HEK293T (cell line): Measurements from ENCODE around the gene KHDC1L.

ENCODE experiments used
- FOXK2 ChIP-seq: fragments of 450-650 bp; IDR thresholded peaks from 2 replicates; pipeline ENCODE4 v1.6.1; 2016; ENCODE audit warnings: mild to moderate bottlenecking
- FOXM1 ChIP-seq: fragments of 450-650 bp; IDR thresholded peaks from 2 replicates; pipeline ENCODE4 v1.6.1; 2017; ENCODE audit warnings: mild to moderate bottlenecking, borderline replicate concordance
- HDGF ChIP-seq: fragments of 450-650 bp; IDR thresholded peaks from 2 replicates; pipeline ENCODE4 v1.6.1; 2017; ENCODE audit warnings: antibody characterized with exemption, borderline replicate concordance
- L3MBTL2 ChIP-seq: fragments of 450-650 bp; conservative IDR thresholded peaks from 2 replicates; pipeline ENCODE4 v1.6.1; 2016; ENCODE audit warnings: mild to moderate bottlenecking
- PKNOX1 ChIP-seq: fragments of 450-650 bp; IDR thresholded peaks from 2 replicates; pipeline ENCODE4 v1.6.1; 2016
- SP1 ChIP-seq: fragments of 450-650 bp; IDR thresholded peaks from 2 replicates; pipeline ENCODE4 v1.6.1; 2017
- TARDBP ChIP-seq: fragments of 450-650 bp; IDR thresholded peaks from 2 replicates; pipeline ENCODE4 v1.6.1; 2016
- ZNF384 ChIP-seq: fragments of 450-650 bp; IDR thresholded peaks from 2 replicates; pipeline ENCODE4 v1.6.1; 2016

DNA sequence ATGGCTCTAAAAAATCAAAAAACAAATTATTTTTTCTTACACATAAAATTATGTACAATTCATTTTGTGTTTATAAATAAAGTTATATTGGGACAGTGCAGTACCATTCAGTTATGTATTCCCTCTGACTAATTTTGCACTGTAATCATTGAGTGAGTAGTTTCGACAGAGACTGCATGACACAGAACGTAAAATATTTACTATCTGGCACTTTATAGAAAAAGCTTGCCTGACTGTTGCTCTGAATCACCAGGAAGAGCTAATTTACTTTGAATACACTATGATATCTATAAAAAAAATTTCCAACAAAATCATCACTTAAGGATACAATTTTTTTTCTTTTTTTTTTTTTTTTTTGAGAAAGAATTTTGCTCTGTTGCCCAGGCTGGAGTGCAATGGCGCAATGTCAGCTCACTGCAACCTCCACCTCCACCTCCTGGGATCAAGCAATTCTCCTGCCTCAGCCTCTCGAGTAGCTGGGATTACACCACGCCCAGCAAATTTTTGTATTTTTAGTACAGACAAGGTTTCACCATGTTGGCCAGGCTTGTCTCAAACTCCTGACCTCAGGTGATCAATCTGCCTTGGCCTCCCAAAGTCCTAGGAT lies 11.0 kb upstream of the KHDC1L start:
- TF ChIP-seq TARDBP = no peak
- no peak for TF ChIP-seq PKNOX1
- no peak for TF ChIP-seq HDGF
- TF ChIP-seq FOXM1 = no peak
- TF ChIP-seq SP1 = no peak
- no peak for TF ChIP-seq L3MBTL2
- TF ChIP-seq FOXK2 = no peak
- TF ChIP-seq ZNF384 = no peak
